GM12878 (cell line): ENCODE results near the gene EXOC3L4.

Experiments
- ATF3 ChIP-seq: IDR thresholded peaks from 2 replicates; pipeline ENCODE4 v1.6.1; 2011; ENCODE audit warnings: low read depth, mild to moderate bottlenecking, low read length, moderate library complexity, borderline replicate concordance; ENCODE audit errors: extremely low read depth
- CREM ChIP-seq: IDR thresholded peaks from 2 replicates; pipeline ENCODE4 v1.6.1; 2014; ENCODE audit warnings: antibody characterized with exemption, low read depth
- GABPA ChIP-seq: IDR thresholded peaks from 2 replicates; pipeline ENCODE4 v1.6.1; 2014; ENCODE audit warnings: antibody characterized with exemption, low read depth, mild to moderate bottlenecking, inconsistent platforms
- MYC ChIP-seq: IDR thresholded peaks from 2 replicates; pipeline ENCODE4 v1.6.1; 2011; ENCODE audit warnings: mild to moderate bottlenecking, low read length, moderate library complexity, inconsistent platforms; ENCODE audit not compliant: insufficient read depth, insufficient replicate concordance, insufficient read length, severe bottlenecking
- SIX5 ChIP-seq: IDR thresholded peaks from 2 replicates; pipeline ENCODE4 v1.6.1; 2011; ENCODE audit warnings: mild to moderate bottlenecking, low read depth, low read length, moderate library complexity; ENCODE audit not compliant: severe bottlenecking
- SPI1 ChIP-seq: IDR thresholded peaks from 2 replicates; pipeline ENCODE4 v1.6.1; 2011; ENCODE audit warnings: low read depth, mild to moderate bottlenecking, low read length, moderate library complexity, borderline replicate concordance; ENCODE audit not compliant: insufficient read depth
- TF ChIP-seq, protein P1 (sequence below), 3 experiments: IDR thresholded peaks in 2 of 3; conservative IDR thresholded peaks in 1 of 3; 2 replicates each; pipeline ENCODE4 v1.5.1; 2011; ENCODE audit warnings: low read depth in 3 of 3, low read length in 3 of 3, mild to moderate bottlenecking in 3 of 3, control low read depth in 2 of 3, moderate library complexity in 2 of 3, inconsistent platforms in 1 of 3, mixed read lengths in 1 of 3; ENCODE audit not compliant: control insufficient read depth in 2 of 3, insufficient read depth in 1 of 3; ENCODE audit errors: extremely low read depth in 1 of 3
- TF ChIP-seq, protein P2 (sequence below): fragments of 450-650 bp; IDR thresholded peaks from 2 replicates; pipeline ENCODE4 v1.6.1; 2017; ENCODE audit warnings: mild to moderate bottlenecking

DNA sequence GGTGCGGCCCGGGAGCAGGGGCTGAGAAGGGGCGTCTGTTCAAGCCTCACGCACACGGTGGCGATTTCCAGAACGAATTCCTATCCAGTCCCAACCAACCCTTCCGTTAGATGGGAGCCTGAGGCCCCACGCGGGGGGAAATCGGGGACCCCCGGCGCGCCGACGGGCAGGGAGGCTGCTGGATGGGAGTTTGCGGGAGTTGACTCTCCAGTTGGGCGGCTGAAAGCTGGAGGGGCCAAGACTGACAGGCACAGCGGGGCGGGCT is 9.8 kb downstream of the EXOC3L4 start:
- TF ChIP-seq ATF3: no peak
- TF ChIP-seq, protein P1, sequence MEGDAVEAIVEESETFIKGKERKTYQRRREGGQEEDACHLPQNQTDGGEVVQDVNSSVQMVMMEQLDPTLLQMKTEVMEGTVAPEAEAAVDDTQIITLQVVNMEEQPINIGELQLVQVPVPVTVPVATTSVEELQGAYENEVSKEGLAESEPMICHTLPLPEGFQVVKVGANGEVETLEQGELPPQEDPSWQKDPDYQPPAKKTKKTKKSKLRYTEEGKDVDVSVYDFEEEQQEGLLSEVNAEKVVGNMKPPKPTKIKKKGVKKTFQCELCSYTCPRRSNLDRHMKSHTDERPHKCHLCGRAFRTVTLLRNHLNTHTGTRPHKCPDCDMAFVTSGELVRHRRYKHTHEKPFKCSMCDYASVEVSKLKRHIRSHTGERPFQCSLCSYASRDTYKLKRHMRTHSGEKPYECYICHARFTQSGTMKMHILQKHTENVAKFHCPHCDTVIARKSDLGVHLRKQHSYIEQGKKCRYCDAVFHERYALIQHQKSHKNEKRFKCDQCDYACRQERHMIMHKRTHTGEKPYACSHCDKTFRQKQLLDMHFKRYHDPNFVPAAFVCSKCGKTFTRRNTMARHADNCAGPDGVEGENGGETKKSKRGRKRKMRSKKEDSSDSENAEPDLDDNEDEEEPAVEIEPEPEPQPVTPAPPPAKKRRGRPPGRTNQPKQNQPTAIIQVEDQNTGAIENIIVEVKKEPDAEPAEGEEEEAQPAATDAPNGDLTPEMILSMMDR (IDR thresholded peaks at IDR 0.05 in 2 of 3, conservative IDR thresholded peaks at IDR 0.05 in 1 of 3; ENCODE audit: control insufficient read depth in 2 of 3, extremely low read depth in 1 of 3, insufficient read depth in 1 of 3, low read depth in 3 of 3, low read length in 3 of 3): no peak
- TF ChIP-seq SIX5: no peak
- no peak for TF ChIP-seq MYC
- no peak for TF ChIP-seq CREM
- TF ChIP-seq GABPA: no peak
- TF ChIP-seq, protein P2, sequence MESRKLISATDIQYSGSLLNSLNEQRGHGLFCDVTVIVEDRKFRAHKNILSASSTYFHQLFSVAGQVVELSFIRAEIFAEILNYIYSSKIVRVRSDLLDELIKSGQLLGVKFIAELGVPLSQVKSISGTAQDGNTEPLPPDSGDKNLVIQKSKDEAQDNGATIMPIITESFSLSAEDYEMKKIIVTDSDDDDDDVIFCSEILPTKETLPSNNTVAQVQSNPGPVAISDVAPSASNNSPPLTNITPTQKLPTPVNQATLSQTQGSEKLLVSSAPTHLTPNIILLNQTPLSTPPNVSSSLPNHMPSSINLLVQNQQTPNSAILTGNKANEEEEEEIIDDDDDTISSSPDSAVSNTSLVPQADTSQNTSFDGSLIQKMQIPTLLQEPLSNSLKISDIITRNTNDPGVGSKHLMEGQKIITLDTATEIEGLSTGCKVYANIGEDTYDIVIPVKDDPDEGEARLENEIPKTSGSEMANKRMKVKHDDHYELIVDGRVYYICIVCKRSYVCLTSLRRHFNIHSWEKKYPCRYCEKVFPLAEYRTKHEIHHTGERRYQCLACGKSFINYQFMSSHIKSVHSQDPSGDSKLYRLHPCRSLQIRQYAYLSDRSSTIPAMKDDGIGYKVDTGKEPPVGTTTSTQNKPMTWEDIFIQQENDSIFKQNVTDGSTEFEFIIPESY: no peak
- TF ChIP-seq SPI1: no peak
